ENCODE data around the gene AK9.
"Not testable (repeated sequence)": the region's sequence is repeated elsewhere in the genome, so short reads cannot be mapped to it uniquely, and the experiment has no call there.

AK9 gene

DNA sequence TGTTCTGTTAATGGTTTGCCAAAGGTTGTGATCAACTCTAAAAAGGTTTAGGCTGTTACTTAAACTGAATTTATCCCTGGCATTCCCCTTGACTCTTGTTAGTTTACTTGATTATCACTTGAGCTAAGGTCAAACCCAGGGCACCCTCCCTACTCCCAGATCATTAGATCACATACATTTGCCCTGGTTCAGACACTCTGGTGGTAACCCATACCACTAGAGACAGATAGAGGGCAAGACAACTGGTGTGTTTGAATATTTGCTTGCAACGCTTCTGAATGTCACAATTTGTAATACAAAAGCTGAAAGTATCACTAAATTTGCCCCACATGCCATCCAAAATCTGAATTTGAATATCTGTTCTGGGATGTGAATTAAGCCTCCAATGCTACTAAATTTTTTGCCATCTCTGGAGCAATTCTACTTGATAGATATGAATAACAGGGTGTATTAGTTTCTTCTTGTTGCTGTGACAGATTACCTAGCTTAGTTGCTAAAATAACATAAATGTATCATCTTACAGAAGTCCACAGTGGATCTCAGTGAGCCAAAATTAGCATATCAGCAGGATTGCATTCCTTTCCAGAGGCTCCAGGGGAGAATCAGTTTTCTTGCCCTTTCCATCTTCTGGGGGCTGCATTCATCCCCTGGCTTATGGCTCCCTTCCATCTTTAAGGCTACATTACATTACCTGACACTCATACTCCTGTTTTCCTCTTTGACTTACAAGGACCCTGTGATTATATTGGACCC is 45.4 kb upstream of the AK9 start:
- Histone ChIP-seq H3K4me1 (ENCODE audit: control insufficient read depth, low read depth, low read length) (peaks cover 13% of the 10 kb centered on the region), H3K4me2 (ENCODE audit: low read length) (no peak overlapping the region), H3K18ac (ENCODE audit: low read length) (no peak overlapping the region), H4K5ac (ENCODE audit: low read length) (no peak overlapping the region), H3K56ac (ENCODE audit: low read length) (no peak overlapping the region), H2BK120ac (ENCODE audit: low read depth, low read length) (no peak overlapping the region), H3K79me2 (ENCODE audit: control insufficient read depth, insufficient read depth, low read length) (no peaks in the 10 kb centered on the region), H3K79me1 (ENCODE audit: low read length) (no peaks in the 10 kb centered on the region), H2BK5ac (ENCODE audit: low read length) (no peak overlapping the region), H3K36me3 (ENCODE audit: control insufficient read depth, insufficient read depth, low read length) (no peaks in the 10 kb centered on the region), H4K8ac (ENCODE audit: low read depth, low read length) (no peak overlapping the region), H3K23ac (ENCODE audit: low read length) (no peak overlapping the region), H3K4ac (ENCODE audit: low read depth, low read length) (no peak overlapping the region), H3K27ac (ENCODE audit: low read depth, low read length) (no peak overlapping the region), H3K27me3 (ENCODE audit: insufficient read depth, low read length, poor library complexity) (no peaks in the 10 kb centered on the region), H2AK5ac (ENCODE audit: low read length) (no peak overlapping the region), H2BK15ac (replicated peaks; ENCODE audit: low read depth) (no peak overlapping the region), H3K9ac (ENCODE audit: low read length) (no peak overlapping the region), H3K4me3 (ENCODE audit: low read length) (no peak overlapping the region)
- DNase-seq, result peak; percentile 69
- WGBS (ENCODE audit: extremely low coverage, insufficient coverage, low lambda C conversion rate), result no CpG with 5 or more reads among the region's 1 CpG

DNA sequence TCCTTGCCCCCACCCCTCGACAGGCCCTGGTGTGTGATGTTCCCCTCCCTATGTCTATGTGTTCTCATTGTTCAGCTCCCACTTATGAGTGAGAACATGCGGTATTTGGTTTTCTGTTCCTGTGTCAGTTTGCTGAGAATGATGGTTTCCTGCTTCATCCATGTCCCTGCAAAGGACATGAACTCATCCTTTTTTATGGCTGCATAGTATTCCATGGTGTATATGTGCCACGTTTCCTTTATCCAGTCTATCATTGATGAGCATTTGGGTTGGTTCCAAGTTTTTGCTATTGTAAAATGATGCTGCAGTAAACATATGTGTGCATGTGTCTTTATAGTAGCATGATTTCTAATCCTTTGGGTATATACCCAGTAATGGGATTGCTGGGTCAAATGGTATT is 34.2 kb upstream of the AK9 start:
- not testable (repeated sequence) for H3K4me1 ChIP-seq (ENCODE audit: control insufficient read depth, low read depth, low read length); H3K36me3 ChIP-seq (ENCODE audit: control insufficient read depth, insufficient read depth, low read length); H3K27ac ChIP-seq (ENCODE audit: low read depth, low read length); H3K9ac ChIP-seq (ENCODE audit: low read length); H3K4me3 ChIP-seq (ENCODE audit: low read length); H4K8ac ChIP-seq (ENCODE audit: low read depth, low read length); H2AK5ac ChIP-seq (ENCODE audit: low read length); H3K23ac ChIP-seq (ENCODE audit: low read length); H3K4me2 ChIP-seq (ENCODE audit: low read length); H2BK5ac ChIP-seq (ENCODE audit: low read length); DNase-seq; H4K5ac ChIP-seq (ENCODE audit: low read length); H3K79me1 ChIP-seq (ENCODE audit: low read length); H3K4ac ChIP-seq (ENCODE audit: low read depth, low read length); H2BK15ac ChIP-seq (replicated peaks; ENCODE audit: low read depth); H3K27me3 ChIP-seq (ENCODE audit: insufficient read depth, low read length, poor library complexity); H2BK120ac ChIP-seq (ENCODE audit: low read depth, low read length); H3K56ac ChIP-seq (ENCODE audit: low read length); H3K18ac ChIP-seq (ENCODE audit: low read length); H3K79me2 ChIP-seq (ENCODE audit: control insufficient read depth, insufficient read depth, low read length)
- no CpG with 5 or more reads among the region's 3 CpGs for WGBS (ENCODE audit: extremely low coverage, insufficient coverage, low lambda C conversion rate)

DNA sequence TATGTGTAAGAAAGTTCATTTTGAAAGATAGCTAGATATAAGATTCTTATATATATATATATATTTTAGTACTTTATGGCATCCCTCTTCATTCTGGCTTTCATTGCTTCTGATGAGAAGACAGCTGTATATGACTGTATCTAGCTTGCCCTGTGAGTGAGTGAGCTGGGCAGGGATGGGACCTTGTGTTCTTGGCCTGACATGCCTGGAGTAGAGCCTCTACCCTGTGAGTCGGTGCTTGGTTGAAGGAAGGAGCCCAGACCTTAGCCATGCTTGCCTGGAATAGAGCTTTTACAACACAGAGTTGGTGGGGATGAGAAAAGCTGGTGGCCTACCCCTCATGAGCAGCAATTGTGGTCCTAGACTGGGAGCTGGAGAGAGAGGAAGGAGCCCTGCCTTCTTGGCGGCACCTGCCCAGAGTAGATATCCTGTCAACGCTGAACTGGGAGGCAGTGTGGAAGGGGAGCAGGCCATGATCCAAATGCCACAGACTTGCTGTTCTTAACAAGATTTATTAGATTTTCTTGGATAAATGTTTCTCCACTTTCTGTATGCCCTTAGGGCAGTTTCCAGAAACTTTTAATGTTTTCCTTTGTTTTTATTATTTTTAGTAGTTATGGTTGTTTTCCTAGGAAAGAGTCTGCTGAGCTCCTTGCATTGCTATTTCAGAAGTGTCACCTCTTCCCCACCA is 31.7 kb upstream of the AK9 start:
- Histone ChIP-seq H3K4me3 (ENCODE audit: low read length) (no peak overlapping the region), H3K27me3 (ENCODE audit: insufficient read depth, low read length, poor library complexity) (no peaks in the 10 kb centered on the region), H3K79me1 (ENCODE audit: low read length) (no peaks in the 10 kb centered on the region), H3K18ac (ENCODE audit: low read length) (no peak overlapping the region), H3K56ac (ENCODE audit: low read length) (no peak overlapping the region), H3K23ac (ENCODE audit: low read length) (no peak overlapping the region), H2BK15ac (replicated peaks; ENCODE audit: low read depth) (no peak overlapping the region), H3K27ac (ENCODE audit: low read depth, low read length) (no peak overlapping the region), H3K9ac (ENCODE audit: low read length) (no peak overlapping the region), H3K4ac (ENCODE audit: low read depth, low read length) (no peak overlapping the region), H3K4me2 (ENCODE audit: low read length) (no peak overlapping the region), H3K79me2 (ENCODE audit: control insufficient read depth, insufficient read depth, low read length) (no peaks in the 10 kb centered on the region), H4K8ac (ENCODE audit: low read depth, low read length) (no peak overlapping the region), H2AK5ac (ENCODE audit: low read length) (no peak overlapping the region), H4K5ac (ENCODE audit: low read length) (no peak overlapping the region), H2BK120ac (ENCODE audit: low read depth, low read length) (no peak overlapping the region), H3K4me1 (ENCODE audit: control insufficient read depth, low read depth, low read length) (no peaks in the 10 kb centered on the region), H3K36me3 (ENCODE audit: control insufficient read depth, insufficient read depth, low read length) (no peaks in the 10 kb centered on the region), H2BK5ac (ENCODE audit: low read length) (no peak overlapping the region)
- DNase-seq, result no peak
- no CpG with 5 or more reads among the region's 3 CpGs for WGBS (ENCODE audit: extremely low coverage, insufficient coverage, low lambda C conversion rate)

DNA sequence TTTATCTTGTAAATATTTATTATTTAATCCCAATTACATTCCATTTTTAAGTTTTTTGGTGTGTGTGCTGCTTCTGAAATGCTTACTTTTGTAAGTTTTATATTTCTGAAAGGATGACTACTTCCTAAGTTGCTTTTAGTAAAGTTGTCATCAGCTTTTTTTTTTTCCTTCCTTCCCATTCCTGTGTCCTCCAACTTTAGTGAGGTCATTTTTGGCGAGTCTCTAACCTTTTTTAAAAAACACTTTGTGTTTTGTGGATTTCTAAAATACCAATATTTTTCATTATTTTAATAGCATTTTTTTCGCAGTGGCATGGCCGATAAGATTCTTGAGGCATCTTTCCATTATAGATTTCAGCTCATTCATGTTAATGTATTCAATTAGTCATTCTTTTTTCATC is 31.0 kb upstream of the AK9 start:
- Histone ChIP-seq H3K79me1 (ENCODE audit: low read length) (no peaks in the 10 kb centered on the region), H3K27ac (ENCODE audit: low read depth, low read length) (no peak overlapping the region), H4K8ac (ENCODE audit: low read depth, low read length) (no peak overlapping the region), H3K18ac (ENCODE audit: low read length) (no peak overlapping the region), H2BK120ac (ENCODE audit: low read depth, low read length) (no peak overlapping the region), H3K4me1 (ENCODE audit: control insufficient read depth, low read depth, low read length) (no peaks in the 10 kb centered on the region), H3K36me3 (ENCODE audit: control insufficient read depth, insufficient read depth, low read length) (no peaks in the 10 kb centered on the region), H3K4me3 (ENCODE audit: low read length) (no peak overlapping the region), H2BK15ac (replicated peaks; ENCODE audit: low read depth) (no peak overlapping the region), H3K4ac (ENCODE audit: low read depth, low read length) (no peak overlapping the region), H3K27me3 (ENCODE audit: insufficient read depth, low read length, poor library complexity) (no peaks in the 10 kb centered on the region), H4K5ac (ENCODE audit: low read length) (no peak overlapping the region), H3K9ac (ENCODE audit: low read length) (no peak overlapping the region), H2AK5ac (ENCODE audit: low read length) (no peak overlapping the region), H2BK5ac (ENCODE audit: low read length) (no peak overlapping the region), H3K79me2 (ENCODE audit: control insufficient read depth, insufficient read depth, low read length) (no peaks in the 10 kb centered on the region), H3K23ac (ENCODE audit: low read length) (no peak overlapping the region), H3K56ac (ENCODE audit: low read length) (no peak overlapping the region), H3K4me2 (ENCODE audit: low read length) (no peak overlapping the region)
- no peak for DNase-seq
- WGBS (ENCODE audit: extremely low coverage, insufficient coverage, low lambda C conversion rate), result no CpG with 5 or more reads among the region's 3 CpGs

DNA sequence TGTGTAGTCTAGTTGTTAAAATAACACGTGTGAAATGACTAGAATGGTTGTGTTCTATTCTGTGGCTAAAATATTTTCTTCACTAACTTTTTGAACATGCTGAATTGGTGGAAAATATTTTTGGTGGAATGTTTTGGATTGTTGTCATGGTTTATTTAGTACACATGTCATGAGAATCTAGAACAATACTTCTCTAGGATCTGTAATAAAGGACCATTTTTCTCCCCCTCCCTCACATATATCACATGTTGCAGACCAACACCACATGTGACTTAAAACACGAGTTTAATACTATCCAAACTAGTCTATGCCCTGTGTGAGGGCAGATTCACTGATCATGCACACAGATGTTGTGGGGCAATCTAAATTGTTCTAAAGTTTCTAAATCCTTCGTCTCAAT is 29.3 kb upstream of the AK9 start:
- H2BK15ac ChIP-seq (replicated peaks; ENCODE audit: low read depth), result no peak overlapping the region
- H3K27me3 ChIP-seq (ENCODE audit: insufficient read depth, low read length, poor library complexity), result no peaks in the 10 kb centered on the region
- no peaks in the 10 kb centered on the region for H3K4me1 ChIP-seq (ENCODE audit: control insufficient read depth, low read depth, low read length)
- H3K4ac ChIP-seq (ENCODE audit: low read depth, low read length), result no peak overlapping the region
- H3K9ac ChIP-seq (ENCODE audit: low read length), result no peak overlapping the region
- no peak overlapping the region for H3K4me3 ChIP-seq (ENCODE audit: low read length)
- H3K23ac ChIP-seq (ENCODE audit: low read length), result no peak overlapping the region
- H3K36me3 ChIP-seq (ENCODE audit: control insufficient read depth, insufficient read depth, low read length), result no peaks in the 10 kb centered on the region
- no peaks in the 10 kb centered on the region for H3K79me2 ChIP-seq (ENCODE audit: control insufficient read depth, insufficient read depth, low read length)
- no peak overlapping the region for H3K4me2 ChIP-seq (ENCODE audit: low read length)
- no peak overlapping the region for H2BK120ac ChIP-seq (ENCODE audit: low read depth, low read length)
- H3K56ac ChIP-seq (ENCODE audit: low read length), result no peak overlapping the region
- H3K18ac ChIP-seq (ENCODE audit: low read length), result no peak overlapping the region
- no peak overlapping the region for H2BK5ac ChIP-seq (ENCODE audit: low read length)
- H3K27ac ChIP-seq (ENCODE audit: low read depth, low read length), result no peak overlapping the region
- H4K5ac ChIP-seq (ENCODE audit: low read length), result no peak overlapping the region
- no peak overlapping the region for H2AK5ac ChIP-seq (ENCODE audit: low read length)
- WGBS (ENCODE audit: extremely low coverage, insufficient coverage, low lambda C conversion rate), result no CpG with 5 or more reads among the region's 3 CpGs
- no peak for DNase-seq
- no peaks in the 10 kb centered on the region for H3K79me1 ChIP-seq (ENCODE audit: low read length)
- no peak overlapping the region for H4K8ac ChIP-seq (ENCODE audit: low read depth, low read length)

Data from mesendoderm (in vitro differentiated cells).